Neural progenitor cell (in vitro differentiated cells): ENCODE data around the gene CFAP74.

Source experiments
- EZH2 ChIP-seq: fragments of 200-600 bp; sonication (generic); IDR thresholded peaks from 2 replicates; pipeline ENCODE4 v1.6.1; 2017; ENCODE audit warnings: antibody characterized with exemption, mild to moderate bottlenecking, moderate library complexity
- TF ChIP-seq, protein P1 (sequence below): fragments of 200-600 bp; sonication (generic); IDR thresholded peaks from 2 replicates; pipeline ENCODE4 v1.5.1; 2017; ENCODE audit warnings: antibody characterized with exemption, mild to moderate bottlenecking

- TF ChIP-seq EZH2 = no peak
- TF ChIP-seq, protein P1, sequence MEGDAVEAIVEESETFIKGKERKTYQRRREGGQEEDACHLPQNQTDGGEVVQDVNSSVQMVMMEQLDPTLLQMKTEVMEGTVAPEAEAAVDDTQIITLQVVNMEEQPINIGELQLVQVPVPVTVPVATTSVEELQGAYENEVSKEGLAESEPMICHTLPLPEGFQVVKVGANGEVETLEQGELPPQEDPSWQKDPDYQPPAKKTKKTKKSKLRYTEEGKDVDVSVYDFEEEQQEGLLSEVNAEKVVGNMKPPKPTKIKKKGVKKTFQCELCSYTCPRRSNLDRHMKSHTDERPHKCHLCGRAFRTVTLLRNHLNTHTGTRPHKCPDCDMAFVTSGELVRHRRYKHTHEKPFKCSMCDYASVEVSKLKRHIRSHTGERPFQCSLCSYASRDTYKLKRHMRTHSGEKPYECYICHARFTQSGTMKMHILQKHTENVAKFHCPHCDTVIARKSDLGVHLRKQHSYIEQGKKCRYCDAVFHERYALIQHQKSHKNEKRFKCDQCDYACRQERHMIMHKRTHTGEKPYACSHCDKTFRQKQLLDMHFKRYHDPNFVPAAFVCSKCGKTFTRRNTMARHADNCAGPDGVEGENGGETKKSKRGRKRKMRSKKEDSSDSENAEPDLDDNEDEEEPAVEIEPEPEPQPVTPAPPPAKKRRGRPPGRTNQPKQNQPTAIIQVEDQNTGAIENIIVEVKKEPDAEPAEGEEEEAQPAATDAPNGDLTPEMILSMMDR = no peak
Measured at GRCh38 chr1:1903224-1903623, 100.4 kb downstream of the CFAP74 start.
